SJCRH30 (cell line): ENCODE data around the gene HIGD1A. TPM values are rescaled to one million over a fixed set of nuclear protein-coding genes. Genes with fewer than 3 reads are reported as not detected.

Source experiments
- DNase-seq, 2 experiments: peaks; one replicate each; pipeline ENCODE4 v3.0.0-alpha.2; 2015 to 2020
- H3K27ac ChIP-seq: fragments of 250-450 bp; sonication (Bioruptor Pico); 2 replicates; pipeline ENCODE4 v1.5.1; 2020; ENCODE audit warnings: mild to moderate bottlenecking, moderate library complexity
- H3K27me3 ChIP-seq: fragments of 250-450 bp; sonication (Bioruptor Pico); 2 replicates; pipeline ENCODE4 v1.5.1; 2020; ENCODE audit warnings: mild to moderate bottlenecking, moderate library complexity
- H3K36me3 ChIP-seq: fragments of 250-450 bp; sonication (Bioruptor Pico); 2 replicates; pipeline ENCODE4 v1.5.1; 2020; ENCODE audit warnings: mild to moderate bottlenecking, moderate library complexity
- H3K4me1 ChIP-seq: fragments of 250-450 bp; sonication (Bioruptor Pico); 2 replicates; pipeline ENCODE4 v1.5.1; 2020; ENCODE audit warnings: mild to moderate bottlenecking, moderate library complexity
- H3K4me3 ChIP-seq: fragments of 250-450 bp; sonication (Bioruptor Pico); 2 replicates; pipeline ENCODE4 v1.5.1; 2020; ENCODE audit warnings: mild to moderate bottlenecking, moderate library complexity
- H3K9me3 ChIP-seq: fragments of 250-450 bp; sonication (Bioruptor Pico); replicated peaks from 2 replicates; pipeline ENCODE4 v1.5.1; 2020; ENCODE audit warnings: mild to moderate bottlenecking, moderate library complexity
- total RNA-seq: library from RNA; depleted of rRNA; stranded (reverse); fragments of >200 nt; shearing (Covaris generic); gene quantifications from 2 replicates; pipeline ENCODE4 v1.2.3, GENCODE V29; 2014

Gene HIGD1A
- total RNA-seq, 1 experiment from 2014 or later, result 171 TPM

DNA sequence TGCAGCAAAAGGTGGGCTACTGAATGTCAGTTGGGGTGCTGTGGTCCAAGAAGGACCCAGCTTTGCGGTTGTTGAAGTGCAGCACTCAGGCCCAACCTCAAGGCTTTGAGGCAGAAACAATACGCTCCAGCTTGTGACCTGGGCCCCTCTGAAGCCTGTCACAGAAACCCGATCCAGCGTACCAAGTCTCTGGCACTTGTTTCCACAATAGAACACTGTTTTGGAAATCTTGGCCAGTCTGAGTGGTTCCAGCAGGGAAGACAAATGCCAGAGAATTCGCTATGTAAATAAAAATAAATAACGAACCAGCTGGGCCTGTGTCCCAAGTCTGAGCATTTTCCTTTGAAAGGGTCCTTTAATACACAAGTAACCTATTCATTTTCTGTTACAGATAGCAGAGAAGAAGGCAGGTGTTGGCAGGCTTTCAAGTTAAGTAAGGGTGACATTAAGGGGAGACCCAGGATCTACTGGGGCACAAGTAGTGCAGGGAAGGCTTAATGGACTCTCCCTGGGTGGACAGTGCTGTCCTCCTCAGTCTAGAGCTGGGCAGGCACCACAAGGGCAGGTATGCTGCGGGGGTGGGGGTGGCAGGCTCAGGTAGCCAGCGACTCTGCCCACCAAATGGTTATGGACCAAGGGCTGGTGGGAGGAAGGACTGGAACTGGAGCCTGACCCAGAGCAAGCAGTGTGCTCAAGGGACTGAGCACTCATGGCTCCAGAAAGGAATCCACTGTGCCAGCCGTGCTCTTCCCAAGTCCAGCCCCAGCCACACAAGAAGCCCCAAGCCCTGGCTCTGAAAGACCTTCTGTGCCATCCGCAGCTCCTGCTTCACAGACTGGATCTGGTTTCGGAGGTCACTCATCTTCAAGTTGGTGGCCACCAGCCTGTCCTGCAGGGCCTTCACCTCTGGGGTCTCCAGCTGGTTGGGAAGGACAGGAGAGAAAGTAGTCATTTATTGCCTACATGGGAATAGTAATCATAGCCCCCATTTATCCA lies 57.5 kb downstream of the HIGD1A start:
- Histone ChIP-seq H3K9me3 (no peaks in the 10 kb centered on the region), H3K4me1 (peaks cover 9% of the 10 kb centered on the region; the same call in 1 of the 2 replicates), H3K36me3 (no peaks in the 10 kb centered on the region), H3K27me3 (no peaks in the 10 kb centered on the region), H3K27ac (no peak overlapping the region), H3K4me3 (no peak overlapping the region)
- DNase-seq, result peak; percentile 42 to 67

DNA sequence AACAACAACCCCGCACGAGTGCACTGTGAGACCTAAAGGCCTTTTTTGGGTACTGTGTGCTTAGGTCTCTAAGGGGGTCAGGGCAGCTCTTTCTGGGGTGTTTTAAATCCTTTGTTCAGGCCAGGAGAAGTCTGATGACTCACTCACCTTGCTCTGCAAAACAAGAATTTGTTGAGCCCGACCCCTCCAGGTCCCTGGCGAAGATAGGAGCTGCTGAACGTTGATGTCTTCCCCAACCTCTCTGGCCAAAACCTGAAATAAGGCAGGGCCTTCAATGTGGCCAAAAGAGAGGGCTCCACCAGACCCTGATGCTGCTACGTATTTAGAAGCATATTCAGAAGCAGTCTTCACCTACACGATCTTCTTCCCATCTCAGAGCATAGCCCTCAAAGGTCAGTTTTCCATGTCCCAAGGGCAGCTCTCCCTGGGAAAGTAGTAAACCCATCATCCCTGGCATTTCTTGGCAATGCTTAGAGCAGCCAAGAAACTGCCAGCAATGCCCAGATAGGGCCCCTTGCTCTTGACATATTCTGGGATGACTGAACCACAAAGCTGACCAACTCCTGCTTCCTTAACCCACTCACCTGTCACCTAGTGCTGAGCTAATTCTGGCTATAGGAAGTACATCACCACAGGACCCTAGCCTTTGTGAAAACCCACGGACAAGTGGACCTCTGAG lies 58.4 kb downstream of the HIGD1A start:
- no peaks in the 10 kb centered on the region for H3K36me3 ChIP-seq
- no peak overlapping the region for H3K27ac ChIP-seq
- H3K9me3 ChIP-seq, result no peaks in the 10 kb centered on the region
- H3K27me3 ChIP-seq, result no peaks in the 10 kb centered on the region
- peaks cover 9% of the 10 kb centered on the region; the same call in 1 of the 2 replicates for H3K4me1 ChIP-seq
- no peak for DNase-seq
- H3K4me3 ChIP-seq, result no peak overlapping the region

DNA sequence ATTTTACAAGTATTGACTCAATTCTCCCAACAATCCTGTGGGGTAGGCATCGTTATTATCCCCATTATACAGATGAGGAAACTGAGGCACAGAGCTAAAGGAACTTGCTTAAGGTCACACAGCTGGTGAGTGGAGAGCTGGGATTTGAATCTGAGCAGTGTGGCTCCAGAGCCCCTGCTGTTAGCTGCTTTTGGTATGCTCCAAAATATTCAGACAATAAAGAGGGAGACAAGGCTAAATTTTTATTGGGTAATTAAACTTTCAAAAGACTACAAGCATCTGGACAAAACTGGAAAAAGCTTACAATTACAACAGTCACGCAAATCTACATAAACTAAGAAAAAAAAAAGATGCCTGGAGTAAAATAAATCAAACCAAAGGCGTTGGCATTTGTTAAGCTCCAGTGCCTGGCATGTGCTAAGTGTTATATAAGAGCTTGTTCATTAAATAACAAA lies 59.0 kb downstream of the HIGD1A start:
- H3K4me1 ChIP-seq, result peaks cover 9% of the 10 kb centered on the region; the same call in 1 of the 2 replicates
- no peak overlapping the region for H3K27ac ChIP-seq
- DNase-seq, result no peak
- no peaks in the 10 kb centered on the region for H3K27me3 ChIP-seq
- H3K4me3 ChIP-seq, result no peak overlapping the region
- no peaks in the 10 kb centered on the region for H3K36me3 ChIP-seq
- no peaks in the 10 kb centered on the region for H3K9me3 ChIP-seq

DNA sequence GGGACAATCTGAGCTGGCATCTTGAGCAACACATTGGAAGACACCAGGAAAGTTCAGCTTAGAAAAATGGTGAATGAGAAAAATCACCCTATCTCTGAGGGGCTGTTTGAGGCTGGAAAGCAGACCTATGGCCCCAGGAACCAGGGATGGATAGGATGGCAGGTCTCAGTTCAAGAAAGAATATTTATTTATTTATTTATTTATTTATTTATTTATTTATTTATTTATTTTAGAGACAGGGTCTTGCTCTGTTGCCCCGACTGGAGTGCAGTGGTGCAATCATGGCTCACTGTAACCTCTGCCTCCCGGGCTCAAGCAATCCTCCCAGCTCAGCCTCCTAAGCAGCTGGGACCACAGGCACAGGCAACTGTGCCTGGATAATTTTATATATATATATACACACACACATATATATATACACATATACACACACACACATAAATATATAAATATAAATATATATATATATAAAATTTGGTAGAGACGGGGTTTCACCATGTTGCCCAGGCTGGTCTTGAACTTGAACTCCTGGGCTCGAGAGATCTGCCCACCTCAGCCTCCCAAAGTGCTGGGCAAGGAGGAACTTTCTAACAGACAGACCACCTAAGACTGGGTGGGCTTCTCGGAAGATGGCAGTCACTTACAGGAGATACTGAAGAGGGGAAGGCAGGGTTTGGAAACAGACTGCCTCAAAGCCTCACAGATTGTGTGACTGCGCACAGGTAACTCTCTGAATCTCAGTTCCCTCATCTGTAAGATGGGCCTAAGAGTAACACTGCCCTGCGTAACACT lies 60.9 kb downstream of the HIGD1A start:
- no peak for DNase-seq

DNA sequence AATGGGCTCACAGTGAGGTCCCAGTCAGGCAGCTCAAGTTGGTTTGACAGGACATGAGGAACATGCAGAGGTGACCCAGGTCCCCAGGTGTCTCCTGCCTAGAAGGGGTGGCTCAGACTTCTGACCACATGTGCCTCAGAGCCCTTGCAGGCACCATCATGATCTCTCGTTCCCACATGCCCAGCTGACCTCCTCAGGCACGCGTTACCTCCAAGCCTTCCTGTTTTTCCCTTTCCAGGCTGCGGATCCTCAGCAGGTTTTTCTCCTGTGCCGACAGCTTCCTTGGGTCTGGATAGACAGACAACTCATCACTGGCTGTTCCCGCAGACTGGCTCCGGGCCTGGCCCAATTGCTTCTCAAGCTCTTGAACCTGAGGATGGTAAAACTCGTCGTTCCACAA lies 61.6 kb downstream of the HIGD1A start:
- no peaks in the 10 kb centered on the region for H3K27me3 ChIP-seq
- no peak for DNase-seq

More for the DNA sequence above, 60.9 kb downstream of the HIGD1A start:
- Histone ChIP-seq H3K4me1 (peaks cover 9% of the 10 kb centered on the region; the same call in 1 of the 2 replicates), H3K4me3 (no peak overlapping the region), H3K36me3 (no peaks in the 10 kb centered on the region), H3K9me3 (no peaks in the 10 kb centered on the region), H3K27me3 (no peaks in the 10 kb centered on the region), H3K27ac (no peak overlapping the region)

DNA sequence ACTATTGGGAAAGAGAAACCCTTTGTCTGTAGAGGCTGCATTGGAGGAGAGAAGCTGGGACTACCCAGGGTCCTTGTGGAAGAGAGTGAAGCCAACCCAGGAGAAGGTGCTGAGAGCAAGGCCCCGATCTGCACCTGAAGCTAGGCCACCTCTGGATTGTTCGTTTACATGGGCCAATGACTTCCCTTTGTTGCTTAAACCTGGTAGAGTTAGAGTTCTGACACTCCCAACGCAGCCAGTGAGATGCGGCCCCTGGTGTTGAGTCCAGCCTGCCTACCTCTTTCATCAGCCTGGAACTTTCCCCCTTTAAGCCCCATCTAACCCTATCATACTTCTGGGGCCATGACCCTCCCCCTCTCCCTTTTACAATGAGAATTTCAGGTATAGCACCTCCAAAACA lies 62.0 kb downstream of the HIGD1A start:
- no peaks in the 10 kb centered on the region for H3K36me3 ChIP-seq
- no peak for DNase-seq
- no peak overlapping the region for H3K4me3 ChIP-seq
- H3K9me3 ChIP-seq, result no peaks in the 10 kb centered on the region
- H3K27ac ChIP-seq, result no peak overlapping the region
- H3K4me1 ChIP-seq, result peaks cover 9% of the 10 kb centered on the region; the same call in 1 of the 2 replicates
- no peaks in the 10 kb centered on the region for H3K27me3 ChIP-seq

More for the DNA sequence above, 61.6 kb downstream of the HIGD1A start:
- H3K4me1 ChIP-seq, result peaks cover 9% of the 10 kb centered on the region; the same call in 1 of the 2 replicates
- H3K27ac ChIP-seq, result no peak overlapping the region
- H3K36me3 ChIP-seq, result no peaks in the 10 kb centered on the region
- H3K9me3 ChIP-seq, result no peaks in the 10 kb centered on the region
- no peak overlapping the region for H3K4me3 ChIP-seq

DNA sequence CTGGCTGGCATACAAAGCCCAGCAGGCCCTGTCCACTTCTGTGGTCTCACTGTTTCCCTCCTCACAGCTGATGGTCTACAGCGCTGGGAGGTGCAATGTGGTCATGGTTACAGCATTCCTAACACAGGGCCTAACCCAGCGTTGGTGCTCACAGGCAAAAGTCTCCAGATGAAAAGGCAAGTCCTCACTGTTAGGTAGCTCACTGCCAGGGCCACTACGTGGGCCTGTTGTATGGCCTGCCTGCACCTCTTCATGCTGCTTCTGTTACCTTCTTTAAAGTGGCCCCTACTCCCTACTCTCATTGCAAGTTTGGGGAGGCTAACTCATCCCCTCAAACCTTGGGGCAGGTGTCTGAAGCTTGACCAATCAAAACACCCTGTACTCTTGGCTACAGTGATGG lies 62.5 kb downstream of the HIGD1A start:
- Histone ChIP-seq H3K27ac (no peak overlapping the region), H3K27me3 (no peaks in the 10 kb centered on the region), H3K4me1 (peaks cover 8% of the 10 kb centered on the region; the same call in 1 of the 2 replicates), H3K9me3 (no peaks in the 10 kb centered on the region), H3K4me3 (no peak overlapping the region), H3K36me3 (no peaks in the 10 kb centered on the region)
- DNase-seq, result no peak

DNA sequence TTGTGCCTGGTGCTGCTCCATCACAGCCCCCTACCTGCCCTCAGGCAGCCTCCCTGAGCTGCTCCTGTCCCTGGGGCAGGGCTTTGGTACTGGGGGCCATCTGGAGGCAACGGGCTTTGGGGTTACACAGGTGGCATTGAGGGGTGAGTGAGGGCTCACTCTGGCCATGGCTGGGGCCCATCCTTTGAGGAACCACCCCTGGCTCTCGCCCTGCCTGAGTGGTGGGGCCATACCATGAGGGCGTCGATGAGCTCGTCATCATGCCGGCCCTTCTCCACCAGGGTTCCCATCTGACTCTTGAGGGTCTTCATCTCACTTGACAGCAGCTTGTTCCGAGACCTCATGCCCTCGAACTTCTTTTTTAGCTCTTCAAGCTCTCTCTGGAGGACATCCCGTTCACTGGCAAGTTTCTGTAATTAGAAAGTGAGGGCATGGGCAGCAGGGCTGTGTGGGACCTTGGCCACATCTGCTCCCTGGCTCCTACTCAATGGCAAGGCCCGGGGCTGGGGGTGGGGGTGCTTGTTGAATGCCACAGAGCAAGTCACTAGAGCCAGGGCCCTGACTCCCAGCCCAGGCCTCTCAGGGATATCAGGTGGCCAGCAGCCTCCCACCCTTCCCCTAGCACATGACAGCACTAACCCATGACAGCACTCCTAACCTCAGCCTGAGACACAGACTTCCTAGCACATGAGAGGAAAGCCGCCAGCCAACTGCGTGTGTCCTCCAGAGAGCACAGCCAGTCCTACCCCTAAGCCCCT lies 64.7 kb downstream of the HIGD1A start:
- Histone ChIP-seq H3K4me3 (no peak overlapping the region), H3K27ac (no peak overlapping the region), H3K9me3 (no peaks in the 10 kb centered on the region), H3K36me3 (no peaks in the 10 kb centered on the region), H3K4me1 (no peaks in the 10 kb centered on the region), H3K27me3 (no peaks in the 10 kb centered on the region)
- peak; percentile 16 to 25 for DNase-seq

DNA sequence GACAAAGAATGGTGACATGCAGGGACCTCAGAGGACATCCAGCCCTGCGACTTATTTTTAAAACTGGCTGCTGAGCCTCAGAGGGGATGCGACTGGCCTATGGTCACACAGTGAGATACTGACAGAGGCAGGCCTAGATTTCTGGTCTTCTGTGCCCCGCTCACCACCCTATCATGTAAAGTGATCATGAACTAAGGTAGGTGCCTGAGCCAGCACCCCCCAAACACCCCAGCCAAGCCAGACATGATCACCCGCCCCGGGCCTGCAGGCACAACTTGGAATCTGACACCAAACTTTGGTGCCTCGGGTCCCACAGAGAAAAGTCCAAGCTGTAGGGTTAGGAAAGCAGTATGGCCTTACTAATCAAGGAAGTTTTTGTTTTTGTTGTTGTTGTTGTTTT lies 67.8 kb downstream of the HIGD1A start:
- Histone ChIP-seq H3K27ac (no peak overlapping the region), H3K9me3 (no peaks in the 10 kb centered on the region), H3K4me1 (no peaks in the 10 kb centered on the region; the same call in 1 of the 2 replicates), H3K27me3 (no peaks in the 10 kb centered on the region), H3K36me3 (no peaks in the 10 kb centered on the region), H3K4me3 (no peak overlapping the region)
- no peak for DNase-seq

DNA sequence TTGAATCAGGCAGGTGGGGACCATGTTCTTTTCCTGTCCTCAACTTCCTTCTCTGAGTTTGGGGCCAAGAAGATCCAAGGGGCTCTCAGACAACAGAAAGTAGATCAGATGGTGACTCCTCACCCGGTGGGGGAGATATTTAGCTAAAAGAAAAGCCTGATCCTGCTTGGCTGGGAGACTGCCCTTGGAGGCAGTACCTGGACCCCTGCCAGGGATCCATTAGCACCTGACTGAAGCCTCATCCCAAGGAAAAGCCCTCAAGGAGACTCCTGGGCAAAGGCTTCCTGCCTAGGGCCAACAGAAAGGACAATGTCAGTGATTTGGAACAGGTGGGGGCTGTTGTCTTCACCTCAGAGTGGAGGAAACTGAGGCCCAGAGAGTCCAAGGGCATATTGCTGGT lies 68.2 kb downstream of the HIGD1A start:
- DNase-seq, result no peak
- no peaks in the 10 kb centered on the region for H3K9me3 ChIP-seq
- H3K36me3 ChIP-seq, result no peaks in the 10 kb centered on the region
- no peaks in the 10 kb centered on the region for H3K27me3 ChIP-seq
- no peaks in the 10 kb centered on the region; the same call in 1 of the 2 replicates for H3K4me1 ChIP-seq
- H3K4me3 ChIP-seq, result no peak overlapping the region
- H3K27ac ChIP-seq, result no peak overlapping the region

DNA sequence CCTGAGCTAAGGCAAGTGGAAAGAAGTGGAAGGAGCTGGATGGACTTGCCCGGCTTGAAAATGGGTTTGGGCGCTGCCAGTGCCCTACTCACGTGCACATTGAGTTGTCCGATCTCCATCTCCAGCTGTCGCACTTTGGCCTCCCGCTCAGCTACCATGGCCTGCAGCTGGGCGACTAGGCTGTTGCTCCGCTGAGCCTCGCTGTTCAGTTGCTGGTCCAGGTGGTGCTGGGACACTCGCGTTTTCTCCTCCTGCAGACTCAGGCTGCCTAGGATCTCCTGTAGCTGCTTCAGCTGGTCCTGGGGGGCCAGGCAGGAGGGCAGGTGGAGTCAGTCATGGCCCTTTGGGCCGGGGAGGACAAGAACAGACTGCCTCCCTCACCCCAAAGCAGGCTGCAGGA lies 68.7 kb downstream of the HIGD1A start:
- no peaks in the 10 kb centered on the region for H3K27me3 ChIP-seq
- no peak for DNase-seq
- H3K4me3 ChIP-seq, result no peak overlapping the region
- no peaks in the 10 kb centered on the region for H3K9me3 ChIP-seq
- H3K36me3 ChIP-seq, result no peaks in the 10 kb centered on the region
- no peak overlapping the region for H3K27ac ChIP-seq
- H3K4me1 ChIP-seq, result no peaks in the 10 kb centered on the region; the same call in 1 of the 2 replicates

DNA sequence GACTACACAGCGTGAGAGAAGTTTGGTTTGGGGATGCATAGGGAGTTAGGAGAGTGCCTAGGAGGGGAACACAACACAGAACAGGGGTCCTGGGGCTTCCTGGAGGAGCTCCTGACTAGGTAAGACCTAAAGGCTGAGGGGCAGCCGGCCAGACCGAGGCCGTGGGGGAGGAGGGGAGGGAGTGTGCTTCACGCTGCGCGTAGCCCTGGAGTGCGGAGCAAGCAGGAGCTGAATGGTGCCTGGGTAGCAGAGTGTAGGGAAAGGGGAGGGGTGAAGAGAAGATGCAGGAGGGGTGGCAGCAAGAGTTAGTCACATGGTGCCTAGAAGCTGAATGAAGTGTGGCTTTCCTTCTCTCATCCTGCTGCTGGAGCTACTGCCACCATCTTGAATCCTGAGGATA lies 69.3 kb downstream of the HIGD1A start:
- no peak for DNase-seq

DNA sequence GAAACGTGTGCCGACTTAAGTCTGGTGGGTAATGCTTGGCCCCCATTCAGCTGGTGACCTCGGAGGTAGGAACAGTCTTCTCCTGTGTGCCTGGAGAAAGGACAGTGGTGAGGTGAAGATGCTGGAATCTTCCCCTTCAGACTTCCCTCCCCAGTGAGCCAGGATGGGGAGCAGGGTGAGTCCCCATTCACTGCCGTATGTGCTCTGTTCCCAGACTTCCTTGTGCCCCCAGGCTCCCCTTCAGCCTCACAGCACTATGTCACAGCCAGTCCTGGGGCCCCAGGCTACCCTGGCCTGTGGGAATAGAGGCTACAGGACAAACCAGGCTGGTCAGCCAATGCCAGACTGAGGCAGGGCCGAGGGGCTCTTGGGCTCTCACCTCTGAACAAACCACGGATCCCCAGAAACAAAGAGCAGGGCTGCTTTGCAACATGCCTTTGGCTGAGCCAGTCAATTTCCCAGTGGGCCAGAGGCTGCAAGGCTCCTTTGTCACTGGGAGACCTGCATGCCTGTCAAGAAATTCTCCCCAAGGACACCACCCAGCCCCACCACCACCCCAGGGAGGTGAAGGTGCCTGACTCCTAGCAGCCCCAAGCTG lies 69.9 kb downstream of the HIGD1A start:
- Histone ChIP-seq H3K9me3 (no peaks in the 10 kb centered on the region), H3K4me3 (no peak overlapping the region), H3K27me3 (no peaks in the 10 kb centered on the region), H3K36me3 (no peaks in the 10 kb centered on the region), H3K4me1 (no peaks in the 10 kb centered on the region; the same call in 1 of the 2 replicates), H3K27ac (no peak overlapping the region)
- DNase-seq, result no peak

More for the DNA sequence above, 69.3 kb downstream of the HIGD1A start:
- Histone ChIP-seq H3K9me3 (no peaks in the 10 kb centered on the region), H3K4me3 (no peak overlapping the region), H3K27me3 (no peaks in the 10 kb centered on the region), H3K4me1 (no peaks in the 10 kb centered on the region; the same call in 1 of the 2 replicates), H3K27ac (no peak overlapping the region), H3K36me3 (no peaks in the 10 kb centered on the region)
